Adipose tissue (tissue), 3 donors: ENCODE results near the gene HS6ST2. TPM values are rescaled to one million over a fixed set of nuclear protein-coding genes. Genes with fewer than 3 reads are reported as not detected.

ENCODE experiments used
- H3K27ac ChIP-seq: one replicate; pipeline ENCODE4 v1.5.1; 2013; ENCODE audit warnings: low read depth, low read length
- WGBS, 3 donors: extraction: QIAGEN DNeasy Blood & Tissue Kit; methylation state at CpG; one replicate each; pipeline ENCODE4 v1.1.7; 2013; 5-methylcytosine and 5-hydroxymethylcytosine counted together
- polyA plus RNA-seq, 3 donors: library from polyadenylated mRNA; stranded (reverse); fragments of 200-250 nt; gene quantifications; one replicate each; pipeline ENCODE4 v1.2.3, GENCODE V29; 2013
- donor health status: healthy with polysubstance abuse.
- donor health status: Bipolar disorder and iron deficiency.
- donor health status: healthy.

HS6ST2 gene
- polyA plus RNA-seq, 3 donors, result 0.10 to 0.59 TPM; not detected in 1

GRCh38 chrX:132665676-132666075, 292.8 kb downstream of the HS6ST2 start:
- no peak overlapping the region for H3K27ac ChIP-seq
- WGBS, 3 donors, result 57 to 93% (median 89%) methylated on average over 2 of the region's 2 CpGs

- WGBS, 3 donors, result 83 to 94% (median 91%) methylated on average over 3 of the region's 3 CpGs
- H3K27ac ChIP-seq, result no peak overlapping the region
Measured at GRCh38 chrX:132664273-132664672, 294.2 kb downstream of the HS6ST2 start.

GRCh38 chrX:132662844-132663243, 295.6 kb downstream of the HS6ST2 start:
- WGBS, 3 donors, result 36 to 67% (median 38%) methylated on average over 2 of the region's 2 CpGs
- no peak overlapping the region for H3K27ac ChIP-seq

- no peak overlapping the region for H3K27ac ChIP-seq
- WGBS, 3 donors, result 60 to 89% (median 69%) methylated on average over 5 of the region's 5 CpGs
Measured at GRCh38 chrX:132657876-132658275, 300.6 kb downstream of the HS6ST2 start.

GRCh38 chrX:132652871-132653270, 305.6 kb downstream of the HS6ST2 start:
- whole genome bisulfite sequencing, 3 donors, result 55 to 64% (median 62%) methylated on average over 4 of the region's 4 CpGs
- H3K27ac ChIP-seq, result no peak overlapping the region

- 73 to 100% (median 87%) methylated on average over 2 of the region's 2 CpGs for WGBS, 3 donors
- no peak overlapping the region for H3K27ac ChIP-seq
Measured at GRCh38 chrX:132651421-132652086, 306.9 kb downstream of the HS6ST2 start.

DNA sequence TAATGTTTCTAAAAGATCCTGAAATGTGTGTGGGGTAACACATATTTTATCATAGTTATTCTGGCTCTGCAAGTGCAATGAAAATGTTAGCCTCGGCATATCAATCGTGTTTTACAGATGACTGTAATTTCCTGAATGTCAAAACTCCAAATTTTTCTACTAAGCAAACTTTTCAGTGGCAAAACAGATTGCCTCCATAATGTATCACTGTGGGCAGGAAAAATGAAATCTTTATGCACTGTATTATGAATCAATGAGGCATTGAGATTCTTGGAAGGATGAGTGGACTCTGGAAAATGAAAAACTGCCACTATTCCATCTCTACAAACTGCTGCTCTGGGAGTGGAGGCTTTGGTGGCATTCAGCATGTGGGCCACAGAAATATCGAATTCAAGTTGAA, 309.5 kb downstream of the HS6ST2 start:
- WGBS, 3 donors, result 67 to 77% (median 68%) methylated on average over 3 of the region's 3 CpGs
- H3K27ac ChIP-seq, result no peak overlapping the region

DNA sequence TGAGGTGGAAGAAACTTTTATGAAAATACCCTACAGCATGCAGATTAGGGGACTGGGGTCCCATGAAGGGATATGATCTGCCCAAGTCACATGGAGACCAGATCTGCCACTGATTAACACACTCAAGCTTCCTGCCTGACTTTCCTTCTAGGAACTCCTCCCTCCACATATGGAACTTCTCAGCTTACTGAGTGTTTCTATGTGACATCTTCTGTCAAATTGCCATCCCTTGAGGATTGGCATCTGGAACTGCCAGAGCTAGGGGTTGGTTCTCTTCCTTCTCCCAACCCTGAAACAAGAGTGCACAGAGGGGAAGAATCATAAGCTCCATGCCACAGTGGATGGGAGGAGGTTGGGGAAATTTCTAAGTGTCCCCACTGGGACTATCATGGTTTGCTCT, 319.0 kb downstream of the HS6ST2 start:
- H3K27ac ChIP-seq, result no peak overlapping the region

DNA sequence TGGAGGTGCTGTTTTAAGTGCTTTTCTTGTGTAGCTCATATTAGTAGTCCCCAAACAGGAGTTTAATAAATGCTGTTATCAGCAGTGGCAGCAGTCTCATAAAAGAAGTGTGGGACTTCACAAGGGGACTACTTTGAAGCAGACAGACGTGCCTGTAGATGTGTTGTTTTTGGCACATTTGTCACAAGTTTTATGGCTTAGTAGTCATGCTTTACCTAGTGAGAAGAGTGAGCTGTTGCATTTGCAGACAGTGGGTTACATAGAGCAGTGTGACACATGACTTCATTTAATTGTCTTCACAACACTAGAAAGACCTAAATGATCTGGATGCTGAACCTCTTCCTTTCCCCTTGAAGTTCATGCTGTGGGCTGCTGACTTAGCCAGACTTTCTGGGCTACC, 320.1 kb downstream of the HS6ST2 start:
- 79 to 87% (median 81%) methylated on average over 1 of the region's 1 CpG for WGBS, 3 donors
- H3K27ac ChIP-seq, result no peak overlapping the region

DNA sequence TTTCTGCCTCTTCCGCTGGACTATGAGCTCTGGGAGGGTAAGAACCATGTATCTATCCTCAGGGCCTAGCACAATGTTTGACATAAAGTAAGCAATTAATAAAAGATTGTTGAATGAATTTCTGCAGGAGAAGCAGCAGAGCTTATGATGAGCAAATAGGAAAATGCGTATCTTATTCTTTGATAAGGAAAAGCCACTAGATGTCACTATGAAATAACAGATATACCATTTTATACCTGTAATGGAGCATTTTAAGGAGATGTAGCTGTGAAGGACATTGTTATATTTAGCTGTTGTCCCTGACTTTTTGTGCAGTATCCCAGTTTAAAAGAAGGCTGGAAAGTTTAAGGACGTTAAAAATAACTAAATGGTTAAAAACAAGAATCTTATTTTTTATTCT, 322.3 kb downstream of the HS6ST2 start:
- 41 to 68% (median 65%) methylated on average over 3 of the region's 3 CpGs for WGBS, 3 donors
- no peak overlapping the region for H3K27ac ChIP-seq

DNA sequence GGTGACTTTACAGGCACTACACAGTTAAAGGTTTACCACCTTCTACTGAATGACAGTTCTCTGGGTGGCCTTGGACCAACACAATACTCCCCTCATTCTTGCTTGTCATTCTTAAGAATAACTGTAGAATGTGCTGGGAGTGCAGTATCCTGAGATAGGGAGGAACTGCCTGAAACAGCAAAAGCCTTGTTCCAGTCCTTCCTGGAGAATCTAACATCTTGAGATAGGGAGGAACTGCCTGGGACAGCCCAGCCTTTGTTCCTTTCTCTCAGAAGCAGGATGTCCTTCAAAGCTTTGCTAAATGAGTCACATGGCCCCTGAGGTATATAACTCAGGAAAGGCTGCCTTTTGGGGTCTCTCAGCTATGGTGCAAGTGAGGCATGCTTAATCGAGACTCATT, 323.9 kb downstream of the HS6ST2 start:
- no peak overlapping the region for H3K27ac ChIP-seq
- 26 to 43% (median 35%) methylated on average over 1 of the region's 1 CpG for WGBS, 3 donors

DNA sequence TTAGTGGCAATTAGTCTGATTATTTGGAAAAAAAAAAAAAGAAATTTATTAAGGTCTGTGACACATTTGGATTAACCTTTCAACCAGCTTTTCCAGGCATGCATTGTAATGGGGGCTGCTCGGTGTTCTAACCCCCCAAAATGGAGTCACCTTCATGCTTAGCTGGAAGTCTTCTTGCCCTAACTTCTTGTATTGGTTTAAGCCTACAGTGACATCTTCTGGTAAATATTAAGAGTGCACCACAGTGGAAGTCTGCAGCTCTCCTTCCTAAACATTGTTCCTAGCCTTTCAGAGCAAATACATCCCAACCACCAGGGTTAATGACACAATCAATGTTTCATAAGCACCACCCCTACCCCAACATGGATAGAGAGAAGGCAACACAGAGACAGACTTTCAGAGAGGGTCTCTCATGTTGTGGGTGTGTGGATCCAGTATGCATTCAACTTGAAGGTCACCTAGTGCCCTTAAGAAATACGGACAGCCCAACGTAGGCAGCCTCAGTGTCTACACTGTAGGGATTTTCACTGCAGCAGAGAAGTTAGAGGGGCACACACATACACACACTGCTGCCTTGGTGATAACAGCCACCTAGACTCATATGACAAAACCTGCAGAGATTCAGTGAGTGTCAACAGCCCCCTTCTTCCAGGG, 326.7 kb downstream of the HS6ST2 start:
- WGBS, 3 donors, result 36 to 49% (median 43%) methylated on average over 3 of the region's 3 CpGs

GRCh38 chrX:132624466-132624865, 334.0 kb downstream of the HS6ST2 start:
- H3K27ac ChIP-seq, result no peak overlapping the region
- WGBS, 3 donors, result 71 to 93% (median 85%) methylated on average over 5 of the region's 5 CpGs

More for the DNA sequence above, 326.7 kb downstream of the HS6ST2 start:
- H3K27ac ChIP-seq, result no peak overlapping the region

- 51 to 79% (median 76%) methylated on average over 3 of the region's 3 CpGs for WGBS, 3 donors
- H3K27ac ChIP-seq, result no peak overlapping the region
Measured at GRCh38 chrX:132623942-132624341, 334.5 kb downstream of the HS6ST2 start.

- 60 to 81% (median 78%) methylated on average over 2 of the region's 2 CpGs for WGBS, 3 donors
- H3K27ac ChIP-seq, result no peak overlapping the region
Measured at GRCh38 chrX:132623300-132623699, 335.1 kb downstream of the HS6ST2 start.

DNA sequence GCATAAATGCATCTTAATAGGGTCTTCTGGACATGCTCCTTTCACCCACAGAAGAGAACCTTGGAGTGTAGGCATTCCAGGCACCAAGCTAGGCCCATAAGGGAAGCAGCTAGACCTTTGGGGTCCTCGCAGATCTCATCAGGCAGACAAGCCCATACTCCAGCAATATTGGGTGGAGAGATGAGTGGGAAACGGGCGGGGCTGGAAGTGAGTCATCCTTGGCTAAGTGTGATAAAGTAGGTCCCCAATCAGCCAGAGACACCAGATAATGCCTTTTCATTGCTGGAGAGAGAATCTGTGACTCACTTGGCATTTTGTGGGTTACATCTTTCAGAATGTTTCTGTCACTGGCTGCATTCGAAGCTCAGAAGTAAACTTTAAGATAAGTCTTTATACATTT, 336.3 kb downstream of the HS6ST2 start:
- no peak overlapping the region for H3K27ac ChIP-seq
- WGBS, 3 donors, result 50 to 100% (median 58%) methylated on average over 4 of the region's 4 CpGs

DNA sequence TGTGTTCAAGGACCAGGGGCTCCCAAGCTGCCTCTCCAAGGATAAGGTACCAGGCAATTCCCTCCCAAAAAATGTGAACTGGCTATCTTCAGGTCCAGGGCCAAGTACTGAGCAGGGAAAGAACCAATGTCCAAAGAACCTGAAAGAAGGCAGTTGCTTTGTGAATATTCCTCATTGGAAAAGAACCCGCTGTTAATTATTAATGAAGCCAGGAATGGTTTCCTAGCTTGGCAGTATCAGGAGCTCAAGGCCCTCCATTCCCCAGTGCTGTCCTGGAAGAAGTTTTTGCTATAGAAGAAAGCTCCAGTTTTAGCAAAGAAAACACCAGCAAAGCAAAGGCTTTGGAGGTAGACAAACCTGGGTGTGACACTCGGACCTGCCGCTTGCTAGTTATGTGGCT, 339.6 kb downstream of the HS6ST2 start:
- 62 to 73% (median 65%) methylated on average over 3 of the region's 3 CpGs for WGBS, 3 donors

DNA sequence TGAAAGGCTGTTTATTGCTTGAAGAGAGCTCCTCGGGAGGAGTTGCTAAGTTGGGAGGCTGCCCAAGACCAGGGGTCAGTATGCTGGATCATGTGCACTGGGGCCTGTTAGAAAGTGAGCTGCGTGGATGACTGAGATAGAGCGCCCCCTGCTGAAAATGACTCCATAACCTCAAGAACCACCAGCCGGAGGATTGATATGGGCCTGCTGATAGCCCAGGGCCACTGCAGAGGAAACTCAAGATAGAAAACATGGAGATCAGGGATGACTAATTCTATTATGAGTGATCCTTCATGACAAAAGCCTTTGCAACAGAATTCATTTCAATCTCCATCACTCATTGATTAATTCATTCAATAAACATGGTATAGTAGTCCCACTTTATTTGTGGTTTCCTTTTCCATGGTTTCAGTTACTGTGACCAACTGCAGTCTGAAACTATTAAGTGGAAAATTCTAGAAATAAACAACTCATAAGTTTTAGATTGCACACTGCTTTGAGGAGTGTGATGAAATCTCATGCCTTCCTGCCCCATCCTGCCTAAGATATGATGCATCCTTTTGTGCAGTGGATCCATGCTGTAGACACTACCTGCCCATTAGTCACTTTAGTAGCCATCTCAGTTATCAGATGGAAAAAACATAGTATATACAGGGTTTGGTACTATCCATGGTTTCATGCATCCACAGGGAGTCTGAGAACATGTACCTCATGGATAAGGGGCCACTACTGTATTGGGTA, 342.9 kb downstream of the HS6ST2 start:
- 13 to 24% (median 17%) methylated on average over 4 of the region's 4 CpGs for WGBS, 3 donors

More for the DNA sequence above, 339.6 kb downstream of the HS6ST2 start:
- no peak overlapping the region for H3K27ac ChIP-seq

GRCh38 chrX:132614297-132614696, 344.1 kb downstream of the HS6ST2 start:
- 76 to 86% (median 79%) methylated on average over 6 of the region's 6 CpGs for WGBS, 3 donors
- H3K27ac ChIP-seq, result no peak overlapping the region

More for the DNA sequence above, 342.9 kb downstream of the HS6ST2 start:
- no peak overlapping the region for H3K27ac ChIP-seq
